Mesendoderm (in vitro differentiated cells): Measurements from ENCODE around the gene PPARA.
A peak's percentile ranks its signal among the peaks of the same experiment; 100 is the strongest.

Experiments used
- DNase-seq: peaks from one replicate; pipeline ENCODE4 v3.0.0; 2013
- H2AK5ac ChIP-seq: 2 replicates; pipeline ENCODE4 v1.6.1; 2013; ENCODE audit warnings: low read length, inconsistent platforms
- H2BK120ac ChIP-seq: 2 replicates; pipeline ENCODE4 v1.6.1; 2013; ENCODE audit warnings: low read depth, mild to moderate bottlenecking, low read length, moderate library complexity, mixed read lengths
- H2BK15ac ChIP-seq: replicated peaks from 2 replicates; pipeline ENCODE4 v1.6.1; 2013; ENCODE audit warnings: low read depth, mild to moderate bottlenecking, moderate library complexity
- H2BK5ac ChIP-seq: 2 replicates; pipeline ENCODE4 v1.6.1; 2013; ENCODE audit warnings: low read length, inconsistent platforms
- H3K18ac ChIP-seq: 2 replicates; pipeline ENCODE4 v1.6.1; 2013; ENCODE audit warnings: mild to moderate bottlenecking, low read length, mixed read lengths
- H3K23ac ChIP-seq: one replicate; pipeline ENCODE4 v1.6.1; 2013; ENCODE audit warnings: low read length
- H3K27ac ChIP-seq: 2 replicates; pipeline ENCODE4 v1.5.1; 2013; ENCODE audit warnings: low read depth, mild to moderate bottlenecking, inconsistent platforms, low read length, moderate library complexity
- H3K27me3 ChIP-seq: 2 replicates; pipeline ENCODE4 v1.6.1; 2013; ENCODE audit warnings: low read length, control low read depth, mild to moderate bottlenecking, inconsistent platforms; ENCODE audit not compliant: insufficient read depth, poor library complexity
- H3K36me3 ChIP-seq: 2 replicates; pipeline ENCODE4 v1.6.1; 2013; ENCODE audit warnings: low read length, inconsistent platforms; ENCODE audit not compliant: control insufficient read depth, insufficient read depth
- H3K4ac ChIP-seq: one replicate; pipeline ENCODE4 v1.6.1; 2013; ENCODE audit warnings: low read depth, mild to moderate bottlenecking, low read length, moderate library complexity
- H3K4me1 ChIP-seq: 2 replicates; pipeline ENCODE4 v1.6.1; 2013; ENCODE audit warnings: low read depth, low read length, inconsistent platforms; ENCODE audit not compliant: control insufficient read depth
- H3K4me2 ChIP-seq: 2 replicates; pipeline ENCODE4 v1.6.1; 2013; ENCODE audit warnings: low read length
- H3K4me3 ChIP-seq: 2 replicates; pipeline ENCODE4 v1.5.1; 2013; ENCODE audit warnings: mild to moderate bottlenecking, low read length
- H3K56ac ChIP-seq: one replicate; pipeline ENCODE4 v1.6.1; 2013; ENCODE audit warnings: low read length
- H3K79me1 ChIP-seq: 2 replicates; pipeline ENCODE4 v1.6.1; 2013; ENCODE audit warnings: low read length, inconsistent platforms
- H3K79me2 ChIP-seq: 2 replicates; pipeline ENCODE4 v1.6.1; 2013; ENCODE audit warnings: mild to moderate bottlenecking, low read length; ENCODE audit not compliant: control insufficient read depth, insufficient read depth
- H3K9ac ChIP-seq: 2 replicates; pipeline ENCODE4 v1.6.1; 2013; ENCODE audit warnings: low read length, inconsistent platforms
- H4K5ac ChIP-seq: one replicate; pipeline ENCODE4 v1.6.1; 2013; ENCODE audit warnings: low read length
- H4K8ac ChIP-seq: one replicate; pipeline ENCODE4 v1.6.1; 2013; ENCODE audit warnings: low read depth, mild to moderate bottlenecking, control low read depth, low read length, moderate library complexity
- WGBS: extraction: QIAGEN DNeasy Blood & Tissue Kit; methylation state at CpG from one replicate; pipeline ENCODE4 v1.1.7; 2013; ENCODE audit warnings: low lambda C conversion rate, missing lambda C conversion rate; ENCODE audit not compliant: insufficient coverage; ENCODE audit errors: extremely low coverage; 5-methylcytosine and 5-hydroxymethylcytosine counted together

Gene PPARA

DNA sequence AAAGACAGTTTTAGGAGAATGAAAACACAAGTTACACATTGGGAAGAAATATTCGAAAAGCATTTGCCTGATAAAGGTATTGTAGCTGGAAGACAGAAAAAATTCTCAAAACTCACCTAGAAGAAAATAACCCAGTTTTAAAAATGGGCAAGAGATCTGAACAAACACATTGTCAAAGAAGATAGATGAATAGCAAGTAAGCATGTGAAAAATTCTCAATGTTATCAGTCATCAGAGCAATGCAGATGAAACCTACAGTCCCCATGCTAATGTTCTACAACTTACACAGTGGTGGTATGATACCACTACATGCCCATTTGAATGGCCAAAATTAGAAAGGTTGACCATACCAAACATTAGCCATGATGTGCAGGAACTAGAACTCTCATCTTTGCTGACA is 29.4 kb downstream of the PPARA start:
- WGBS = no CpG with 5 or more reads among the region's 1 CpG
- Histone ChIP-seq H3K27ac (no peak overlapping the region), H3K9ac (no peak overlapping the region), H3K18ac (no peak overlapping the region), H4K5ac (no peak overlapping the region), H3K4ac (no peak overlapping the region), H3K36me3 (no peaks in the 10 kb centered on the region), H2BK15ac (no peak overlapping the region), H3K79me1 (no peaks in the 10 kb centered on the region), H2BK120ac (no peak overlapping the region), H3K79me2 (no peaks in the 10 kb centered on the region), H3K23ac (no peak overlapping the region), H3K4me3 (no peak overlapping the region), H2BK5ac (no peak overlapping the region), H3K56ac (no peak overlapping the region), H3K27me3 (no peaks in the 10 kb centered on the region), H2AK5ac (no peak overlapping the region), H3K4me2 (no peak overlapping the region), H3K4me1 (no peaks in the 10 kb centered on the region), H4K8ac (no peak overlapping the region)
- no peak for DNase-seq

GRCh38 chr22:46180370-46181137 is 30.2 kb downstream of the PPARA start:
- DNase-seq = peak; percentile 40
- Histone ChIP-seq H4K8ac (no peak overlapping the region), H3K79me2 (no peaks in the 10 kb centered on the region), H2BK120ac (no peak overlapping the region), H2AK5ac (no peak overlapping the region), H3K27me3 (no peaks in the 10 kb centered on the region), H3K27ac (no peak overlapping the region), H3K4me3 (peak overlapping the region; percentile 12), H3K23ac (no peak overlapping the region), H2BK5ac (no peak overlapping the region), H3K4me1 (no peaks in the 10 kb centered on the region), H3K79me1 (no peaks in the 10 kb centered on the region), H3K56ac (no peak overlapping the region), H4K5ac (no peak overlapping the region), H3K9ac (no peak overlapping the region), H3K4ac (no peak overlapping the region), H3K4me2 (no peak overlapping the region), H2BK15ac (no peak overlapping the region), H3K36me3 (no peaks in the 10 kb centered on the region), H3K18ac (no peak overlapping the region)
- no CpG with 5 or more reads among the region's 12 CpGs for WGBS

GRCh38 chr22:46183733-46184132 is 33.4 kb downstream of the PPARA start:
- no peak overlapping the region for H3K4ac ChIP-seq
- H2AK5ac ChIP-seq = no peak overlapping the region
- H3K9ac ChIP-seq = no peak overlapping the region
- no peaks in the 10 kb centered on the region for H3K79me1 ChIP-seq
- WGBS = no CpG with 5 or more reads among the region's 5 CpGs
- no peaks in the 10 kb centered on the region for H3K36me3 ChIP-seq
- H3K4me1 ChIP-seq = no peaks in the 10 kb centered on the region
- H3K4me2 ChIP-seq = no peak overlapping the region
- no peak overlapping the region for H4K8ac ChIP-seq
- H3K4me3 ChIP-seq = no peak overlapping the region
- no peak overlapping the region for H2BK120ac ChIP-seq
- no peak overlapping the region for H3K27ac ChIP-seq
- DNase-seq = no peak
- H4K5ac ChIP-seq = no peak overlapping the region
- no peaks in the 10 kb centered on the region for H3K79me2 ChIP-seq
- no peak overlapping the region for H3K56ac ChIP-seq
- H2BK15ac ChIP-seq = no peak overlapping the region
- no peak overlapping the region for H3K23ac ChIP-seq
- H3K18ac ChIP-seq = no peak overlapping the region
- no peaks in the 10 kb centered on the region for H3K27me3 ChIP-seq
- H2BK5ac ChIP-seq = no peak overlapping the region

DNA sequence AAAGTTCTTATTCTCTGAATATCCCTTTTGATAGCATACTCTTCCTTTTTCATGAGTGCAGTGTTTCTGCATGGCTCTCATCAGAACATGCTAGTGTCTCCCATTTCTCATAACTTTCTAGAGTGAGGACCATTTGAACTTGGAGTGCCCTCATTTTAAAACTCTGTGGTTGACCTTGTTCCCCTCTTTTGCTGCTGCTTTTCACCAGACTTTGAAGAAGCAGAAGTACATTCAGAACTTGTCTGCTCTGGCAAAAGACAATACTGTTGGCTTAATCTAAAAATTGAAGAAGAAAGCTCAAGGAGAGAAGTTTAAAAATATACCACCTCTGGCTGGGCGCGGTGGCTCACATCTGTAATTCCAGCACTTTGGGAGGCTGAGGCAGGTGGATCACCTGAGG is 35.0 kb downstream of the PPARA start:
- Histone ChIP-seq H3K56ac (no peak overlapping the region), H3K4ac (no peak overlapping the region), H3K27ac (no peak overlapping the region), H3K4me2 (no peak overlapping the region), H3K18ac (no peak overlapping the region), H2AK5ac (no peak overlapping the region), H3K27me3 (no peaks in the 10 kb centered on the region), H4K5ac (no peak overlapping the region), H3K23ac (no peak overlapping the region), H3K4me1 (no peaks in the 10 kb centered on the region), H3K4me3 (no peak overlapping the region), H2BK120ac (no peak overlapping the region), H3K36me3 (no peaks in the 10 kb centered on the region), H2BK15ac (no peak overlapping the region), H3K9ac (no peak overlapping the region), H3K79me2 (no peaks in the 10 kb centered on the region), H3K79me1 (no peaks in the 10 kb centered on the region), H4K8ac (no peak overlapping the region), H2BK5ac (no peak overlapping the region)
- DNase-seq = no peak
- WGBS = no CpG with 5 or more reads among the region's 2 CpGs

DNA sequence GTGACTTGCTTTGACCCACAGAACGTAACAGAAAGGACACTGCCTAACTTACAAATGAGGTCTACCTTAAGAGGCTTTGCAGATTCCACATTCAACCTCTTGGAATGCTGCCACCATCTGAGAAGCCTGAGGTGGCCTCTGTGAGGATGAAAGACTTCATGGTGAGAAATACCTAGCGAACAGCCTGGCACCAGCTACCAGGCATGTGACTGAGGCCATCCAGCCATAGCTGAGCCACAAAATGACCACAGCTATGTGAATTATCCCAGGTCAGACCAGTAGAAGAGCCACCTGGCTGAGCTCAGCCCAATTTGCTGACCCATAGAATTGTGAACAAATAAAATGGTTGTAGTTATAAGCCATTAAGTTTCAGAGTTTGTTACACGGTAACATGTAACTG is 37.5 kb downstream of the PPARA start:
- H3K18ac ChIP-seq = no peak overlapping the region
- H3K79me2 ChIP-seq = no peaks in the 10 kb centered on the region
- no peaks in the 10 kb centered on the region for H3K79me1 ChIP-seq
- no peak overlapping the region for H3K4me2 ChIP-seq
- no peak overlapping the region for H2BK120ac ChIP-seq
- no peak overlapping the region for H3K27ac ChIP-seq
- H3K36me3 ChIP-seq = no peaks in the 10 kb centered on the region
- no peak overlapping the region for H3K9ac ChIP-seq
- H2AK5ac ChIP-seq = no peak overlapping the region
- WGBS = no CpG with 5 or more reads among the region's 3 CpGs
- H2BK15ac ChIP-seq = no peak overlapping the region
- H3K27me3 ChIP-seq = no peaks in the 10 kb centered on the region
- H3K56ac ChIP-seq = no peak overlapping the region
- no peak overlapping the region for H4K8ac ChIP-seq
- no peak overlapping the region for H3K4me3 ChIP-seq
- no peak overlapping the region for H3K4ac ChIP-seq
- H3K23ac ChIP-seq = no peak overlapping the region
- DNase-seq = peak; percentile 20
- H3K4me1 ChIP-seq = no peaks in the 10 kb centered on the region
- no peak overlapping the region for H2BK5ac ChIP-seq
- H4K5ac ChIP-seq = no peak overlapping the region
